Transverse colon (tissue), 4 donors: ENCODE results near the gene DEF6. TPM values are rescaled to one million over a fixed set of nuclear protein-coding genes. Genes with fewer than 3 reads are reported as not detected.

Source experiments
- DNase-seq: peaks from one replicate; pipeline ENCODE4 v3.0.0-alpha.2; 2019
- H3K27ac ChIP-seq, 4 donors: fragments of 200-600 bp; sonication (generic); 2 replicates each; pipeline ENCODE4 v1.5.1; 2016 to 2018; ENCODE audit warnings: inconsistent platforms in 4 of 4
- H3K27me3 ChIP-seq: fragments of 200-600 bp; sonication (generic); 2 replicates; pipeline ENCODE4 v1.5.1; 2017; ENCODE audit warnings: inconsistent platforms
- H3K36me3 ChIP-seq, 4 donors: fragments of 200-600 bp; sonication (generic); 2 replicates each; pipeline ENCODE4 v1.5.1; 2017 to 2019; ENCODE audit warnings: inconsistent platforms in 4 of 4
- H3K4me1 ChIP-seq, 4 donors: fragments of 200-600 bp; sonication (generic); 2 replicates each; pipeline ENCODE4 v1.5.1; 2017 to 2020; ENCODE audit warnings: inconsistent platforms in 4 of 4
- H3K4me3 ChIP-seq, 4 donors: fragments of 200-600 bp; sonication (generic); 1 replicate in 1 of 4; 2 replicates in 3 of 4; pipeline versions ENCODE4 v1.5.1 to v1.6.1; 2017 to 2019; ENCODE audit warnings: inconsistent platforms in 4 of 4
- H3K9me3 ChIP-seq, 2 donors: fragments of 200-600 bp; sonication (generic); 2 replicates each; pipeline ENCODE4 v1.5.1; 2017 to 2019; ENCODE audit warnings: inconsistent platforms in 2 of 2
- EP300 ChIP-seq: sonication (generic); formaldehyde crosslinking; IDR thresholded peaks from one replicate; pipeline ENCODE4 v1.6.1; 2017; ENCODE audit warnings: antibody characterized with exemption, low read depth
- POLR2A ChIP-seq: fragments of 450-650 bp; IDR thresholded peaks from one replicate; pipeline ENCODE4 v1.6.1; 2016; ENCODE audit warnings: antibody characterized with exemption, mild to moderate bottlenecking, moderate library complexity
- POLR2AphosphoS5 ChIP-seq, 3 donors: sonication (generic); formaldehyde crosslinking; IDR thresholded peaks; one replicate each; pipeline ENCODE4 v1.6.1; 2016; ENCODE audit warnings: antibody characterized with exemption in 3 of 3
- WGBS, 2 donors: methylation state at CpG; one replicate each; pipeline ENCODE4 v1.1.5; 2018; ENCODE audit warnings: low coverage in 1 of 2; 5-methylcytosine and 5-hydroxymethylcytosine counted together
- in situ Hi-C, 4 donors: fragments of 200-750 bp; cut with MboI; loops; one replicate each; pipeline versions ENCODE4 v1.15.0 to v1.15.1; 2017; ENCODE audit warnings: low sequenced_read_pairs in 3 of 4, low pct_ligation_motif_present in 1 of 4, low pct_unique_long_range_greater_than_20kb in 1 of 4
- intact Hi-C: fragments of 100-400 bp; cut with DNase I; formaldehyde crosslinking; loops from one replicate; pipeline ENCODE4 v1.15.1; 2023; ENCODE audit warnings: low total_unique reads
- total RNA-seq, 4 donors: library from RNA; depleted of rRNA; stranded (reverse); fragments of >200 nt; gene quantifications; one replicate each; pipeline ENCODE4 v1.1.0, GENCODE V29; 2016
- TF ChIP-seq, protein P1 (sequence below), 5 experiments: fragments of 200-600 bp in 3 of 5; fragments of 450-650 bp in 2 of 5; sonication (generic) in 3 of 5; IDR thresholded peaks; 1 replicate in 2 of 5; 2 replicates in 3 of 5; pipeline ENCODE4 v1.5.1; 2016 to 2017; ENCODE audit warnings: antibody characterized with exemption in 5 of 5, inconsistent platforms in 3 of 5, mild to moderate bottlenecking in 2 of 5, moderate library complexity in 1 of 5

Gene DEF6
- total RNA-seq, 4 donors from 2014 or later, result 2.6 to 24.5 (median 6.8) TPM

DNA sequence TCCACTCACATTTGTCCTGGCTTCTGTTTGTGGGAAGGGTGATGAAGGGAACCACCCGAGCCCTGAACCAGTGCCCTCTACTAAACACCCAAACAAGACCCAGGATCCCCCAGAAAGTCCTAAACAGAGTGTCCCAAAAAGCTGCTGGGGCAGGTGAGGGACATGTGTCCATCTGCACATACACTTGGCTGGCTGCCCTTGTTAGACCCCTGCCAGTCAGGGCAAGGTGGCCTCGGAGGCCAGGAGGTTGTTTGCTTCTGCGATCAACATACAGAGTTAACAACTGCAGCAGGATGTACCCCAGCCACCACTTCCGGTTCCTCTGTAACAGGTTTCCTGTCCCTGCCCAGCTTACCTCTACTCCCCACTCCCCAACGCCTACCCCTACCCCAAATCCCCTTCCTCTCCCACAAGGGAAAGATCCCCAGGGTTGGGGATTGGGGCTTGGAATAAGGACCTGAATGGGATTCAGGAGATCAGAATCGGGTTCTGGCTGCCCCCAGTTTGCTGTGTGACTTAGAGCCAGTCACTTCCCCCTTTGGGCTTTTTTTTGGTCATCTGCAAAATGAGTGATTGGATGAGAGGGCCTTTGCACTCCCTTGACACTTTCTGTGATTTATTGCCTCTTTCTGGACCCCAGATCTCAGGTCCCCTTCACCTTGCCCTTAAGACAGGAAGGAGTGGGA lies 13.9 kb downstream of the DEF6 start:
- Histone ChIP-seq H3K4me3 (peak overlapping the region in 1 of 4 donors; percentile 13), H3K4me1 (peaks cover 0 to 29% (median 0%) of the 10 kb centered on the region in 4 donors), H3K27ac (peak overlapping the region; percentile 40 to 70 (median 48)), H3K27me3 (no peaks in the 10 kb centered on the region), H3K36me3 (no peaks in the 10 kb centered on the region), H3K9me3 (no peaks in the 10 kb centered on the region)
- peak; percentile 43 for DNase-seq
- 60% methylated on average over 6 of the region's 6 CpGs; no CpG with 5 or more reads in 1 of the 2 donors for WGBS, 2 donors
- intact Hi-C loops, result no loop called here
- in situ Hi-C loops, result loop anchor here in 1 of 4 donors (25.0 kb wide), 1 partner anchor 126 kb away; no protein-coding TSS in a partner anchor
- TF ChIP-seq POLR2A (no peak), POLR2AphosphoS5 (IDR thresholded peaks at IDR 0.05) (no peak), EP300 (no peak)
- TF ChIP-seq, protein P1, sequence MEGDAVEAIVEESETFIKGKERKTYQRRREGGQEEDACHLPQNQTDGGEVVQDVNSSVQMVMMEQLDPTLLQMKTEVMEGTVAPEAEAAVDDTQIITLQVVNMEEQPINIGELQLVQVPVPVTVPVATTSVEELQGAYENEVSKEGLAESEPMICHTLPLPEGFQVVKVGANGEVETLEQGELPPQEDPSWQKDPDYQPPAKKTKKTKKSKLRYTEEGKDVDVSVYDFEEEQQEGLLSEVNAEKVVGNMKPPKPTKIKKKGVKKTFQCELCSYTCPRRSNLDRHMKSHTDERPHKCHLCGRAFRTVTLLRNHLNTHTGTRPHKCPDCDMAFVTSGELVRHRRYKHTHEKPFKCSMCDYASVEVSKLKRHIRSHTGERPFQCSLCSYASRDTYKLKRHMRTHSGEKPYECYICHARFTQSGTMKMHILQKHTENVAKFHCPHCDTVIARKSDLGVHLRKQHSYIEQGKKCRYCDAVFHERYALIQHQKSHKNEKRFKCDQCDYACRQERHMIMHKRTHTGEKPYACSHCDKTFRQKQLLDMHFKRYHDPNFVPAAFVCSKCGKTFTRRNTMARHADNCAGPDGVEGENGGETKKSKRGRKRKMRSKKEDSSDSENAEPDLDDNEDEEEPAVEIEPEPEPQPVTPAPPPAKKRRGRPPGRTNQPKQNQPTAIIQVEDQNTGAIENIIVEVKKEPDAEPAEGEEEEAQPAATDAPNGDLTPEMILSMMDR (IDR thresholded peaks at IDR 0.05), result no peak

DNA sequence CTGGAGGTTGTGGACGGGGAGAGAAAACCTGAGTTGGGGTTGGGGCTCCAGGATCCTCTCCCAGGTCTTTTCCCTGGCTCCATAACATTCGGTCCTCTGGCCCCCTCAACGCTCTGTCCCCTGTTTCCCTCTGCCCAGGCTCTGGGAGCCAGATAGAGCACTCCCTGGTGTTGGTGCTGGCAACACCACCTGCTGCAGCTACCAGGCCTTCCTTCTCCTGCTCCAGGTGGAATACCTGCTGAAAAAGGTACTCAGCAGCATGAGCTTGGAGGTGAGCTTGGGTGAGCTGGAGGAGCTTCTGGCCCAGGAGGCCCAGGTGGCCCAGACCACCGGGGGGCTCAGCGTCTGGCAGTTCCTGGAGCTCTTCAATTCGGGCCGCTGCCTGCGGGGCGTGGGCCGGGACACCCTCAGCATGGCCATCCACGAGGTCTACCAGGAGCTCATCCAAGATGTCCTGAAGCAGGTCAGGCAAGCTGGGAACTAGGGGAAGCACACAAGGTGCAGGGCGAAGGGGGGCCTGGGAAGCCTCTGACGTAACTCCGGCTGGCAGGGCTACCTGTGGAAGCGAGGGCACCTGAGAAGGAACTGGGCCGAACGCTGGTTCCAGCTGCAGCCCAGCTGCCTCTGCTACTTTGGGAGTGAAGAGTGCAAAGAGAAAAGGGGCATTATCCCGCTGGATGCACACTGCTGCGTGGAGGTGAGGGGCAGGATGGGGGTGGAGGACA lies 14.6 kb downstream of the DEF6 start:
- 93 to 95% methylated on average over 4 to 19 of the region's 19 CpGs for WGBS, 2 donors
- TF ChIP-seq, protein P1 (IDR thresholded peaks at IDR 0.05), result no peak
- no peak for TF ChIP-seq EP300
- TF ChIP-seq POLR2AphosphoS5 (IDR thresholded peaks at IDR 0.05), result no peak
- no peak for TF ChIP-seq POLR2A
- Histone ChIP-seq H3K4me1 (peaks cover 0 to 29% (median 0%) of the 10 kb centered on the region in 4 donors), H3K36me3 (no peaks in the 10 kb centered on the region), H3K27ac (peak overlapping the region; percentile 40 to 70 (median 48)), H3K27me3 (no peaks in the 10 kb centered on the region), H3K4me3 (peak overlapping the region in 1 of 4 donors; percentile 13), H3K9me3 (no peaks in the 10 kb centered on the region)
- intact Hi-C loops, result no loop called here
- in situ Hi-C loops, result loop anchor here in 1 of 4 donors (25.0 kb wide), 1 partner anchor 125 kb away; no protein-coding TSS in a partner anchor
- no peak for DNase-seq

DNA sequence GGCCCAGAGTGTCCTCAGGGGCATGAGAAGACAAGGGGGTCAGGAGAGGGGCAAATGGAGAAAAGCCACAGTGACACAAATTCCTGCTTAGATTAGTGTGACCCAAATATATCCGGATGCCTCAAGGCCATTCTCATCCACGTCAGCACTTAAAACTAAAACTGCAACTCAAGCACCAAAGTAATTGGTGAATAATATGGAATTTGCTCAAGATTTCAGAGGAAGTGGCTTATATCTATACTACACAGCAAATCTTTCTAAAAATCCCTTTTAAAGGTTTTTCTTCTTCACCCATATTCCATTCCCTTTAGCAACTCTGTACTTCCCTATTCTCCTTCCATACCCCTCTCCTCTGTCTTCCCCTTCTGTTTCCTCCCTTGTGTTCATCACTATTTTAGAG lies 15.2 kb downstream of the DEF6 start:
- no peaks in the 10 kb centered on the region for H3K36me3 ChIP-seq
- peak overlapping the region in 3 of 4 donors; percentile 40 to 70 (median 40) for H3K27ac ChIP-seq
- H3K4me1 ChIP-seq, result peaks cover 0 to 33% (median 3%) of the 10 kb centered on the region in 4 donors
- WGBS, 2 donors, result 73 to 81% methylated on average over 2 of the region's 2 CpGs
- intact Hi-C loops, result no loop called here
- in situ Hi-C loops, result loop anchor here in 1 of 4 donors (25.0 kb wide), 1 partner anchor 124 kb away; no protein-coding TSS in a partner anchor
- no peaks in the 10 kb centered on the region for H3K27me3 ChIP-seq
- H3K9me3 ChIP-seq, result no peaks in the 10 kb centered on the region
- no peak for DNase-seq
- TF ChIP-seq EP300, result no peak
- no peak for TF ChIP-seq POLR2A
- no peak for TF ChIP-seq POLR2AphosphoS5 (IDR thresholded peaks at IDR 0.05)
- TF ChIP-seq, protein P1 (IDR thresholded peaks at IDR 0.05), result no peak
- no peak overlapping the region for H3K4me3 ChIP-seq
